ENCODE results near the gene ZC3H7B.

The ZC3H7B gene

GRCh38 chr22:41260871-41261270 is 40.5 kb upstream of the ZC3H7B start:
- CTCF ChIA-PET, result no interaction called here
- WGBS (ENCODE audit: insufficient coverage), result 97% methylated on average over 2 of the region's 7 CpGs
- Histone ChIP-seq H3K36me3 (ENCODE audit: control insufficient read depth in 4 of 4, insufficient read depth in 4 of 4, low read length in 3 of 4) (peaks cover 20 to 92% (median 78%) of the 10 kb centered on the region in 4 experiments), H3K27me3 (replicated peaks in 2 of 5; ENCODE audit: control insufficient read depth in 4 of 5, insufficient read depth in 5 of 5, low read length in 4 of 5) (no peaks in the 10 kb centered on the region), H3K4me3 (ENCODE audit: control insufficient read depth in 1 of 7, extremely low read depth in 1 of 7, insufficient read depth in 4 of 7, low read depth in 2 of 7, low read length in 6 of 7) (no peak overlapping the region), H3K27ac (ENCODE audit: insufficient read depth in 1 of 2, low read depth in 1 of 2, low read length in 2 of 2, poor library complexity in 1 of 2, severe bottlenecking in 2 of 2) (no peak overlapping the region), H3K9me3 (ENCODE audit: control extremely low read depth in 1 of 5, control insufficient read depth in 4 of 5, insufficient read depth in 2 of 5, low read depth in 1 of 5, low read length in 4 of 5) (no peaks in the 10 kb centered on the region), H3K4me1 (ENCODE audit: control extremely low read depth in 1 of 4, control insufficient read depth in 4 of 4, insufficient read depth in 4 of 4, low read length in 3 of 4) (no peaks in the 10 kb centered on the region)
- POLR2A ChIA-PET, result no interaction called here
- DNase-seq, result no peak

- peaks cover 20 to 91% (median 74%) of the 10 kb centered on the region in 4 experiments for H3K36me3 ChIP-seq (ENCODE audit: control insufficient read depth in 4 of 4, insufficient read depth in 4 of 4, low read length in 3 of 4)
- no peak for DNase-seq
- H3K27me3 ChIP-seq (replicated peaks in 2 of 5; ENCODE audit: control insufficient read depth in 4 of 5, insufficient read depth in 5 of 5, low read length in 4 of 5), result no peaks in the 10 kb centered on the region
- no peak overlapping the region for H3K27ac ChIP-seq (ENCODE audit: insufficient read depth in 1 of 2, low read depth in 1 of 2, low read length in 2 of 2, poor library complexity in 1 of 2, severe bottlenecking in 2 of 2)
- no peaks in the 10 kb centered on the region for H3K4me1 ChIP-seq (ENCODE audit: control extremely low read depth in 1 of 4, control insufficient read depth in 4 of 4, insufficient read depth in 4 of 4, low read length in 3 of 4)
- no peaks in the 10 kb centered on the region for H3K9me3 ChIP-seq (ENCODE audit: control extremely low read depth in 1 of 5, control insufficient read depth in 4 of 5, insufficient read depth in 2 of 5, low read depth in 1 of 5, low read length in 4 of 5)
- no peak overlapping the region for H3K4me3 ChIP-seq (ENCODE audit: control insufficient read depth in 1 of 7, extremely low read depth in 1 of 7, insufficient read depth in 4 of 7, low read depth in 2 of 7, low read length in 6 of 7)
- POLR2A ChIA-PET, result no interaction called here
- CTCF ChIA-PET, result no interaction called here
- whole genome bisulfite sequencing (ENCODE audit: insufficient coverage), result 100% methylated on average over 11 of the region's 12 CpGs
Measured at GRCh38 chr22:41261541-41262249, 39.6 kb upstream of the ZC3H7B start.

GRCh38 chr22:41262250-41262765 is 39.0 kb upstream of the ZC3H7B start:
- no peak overlapping the region for H3K27ac ChIP-seq (ENCODE audit: insufficient read depth in 1 of 2, low read depth in 1 of 2, low read length in 2 of 2, poor library complexity in 1 of 2, severe bottlenecking in 2 of 2)
- no peaks in the 10 kb centered on the region for H3K4me1 ChIP-seq (ENCODE audit: control extremely low read depth in 1 of 4, control insufficient read depth in 4 of 4, insufficient read depth in 4 of 4, low read length in 3 of 4)
- POLR2A ChIA-PET, result no interaction called here
- H3K27me3 ChIP-seq (replicated peaks in 2 of 5; ENCODE audit: control insufficient read depth in 4 of 5, insufficient read depth in 5 of 5, low read length in 4 of 5), result no peaks in the 10 kb centered on the region
- H3K9me3 ChIP-seq (ENCODE audit: control extremely low read depth in 1 of 5, control insufficient read depth in 4 of 5, insufficient read depth in 2 of 5, low read depth in 1 of 5, low read length in 4 of 5), result no peaks in the 10 kb centered on the region
- DNase-seq, result no peak
- H3K36me3 ChIP-seq (ENCODE audit: control insufficient read depth in 4 of 4, insufficient read depth in 4 of 4, low read length in 3 of 4), result peaks cover 20 to 89% (median 70%) of the 10 kb centered on the region in 4 experiments
- 99% methylated on average over 15 of the region's 15 CpGs for WGBS (ENCODE audit: insufficient coverage)
- CTCF ChIA-PET, result interaction anchor here (1.0 kb wide), 1 partner anchor 22 kb away, joined by 3 read pairs; no protein-coding TSS in a partner anchor
- no peak overlapping the region for H3K4me3 ChIP-seq (ENCODE audit: control insufficient read depth in 1 of 7, extremely low read depth in 1 of 7, insufficient read depth in 4 of 7, low read depth in 2 of 7, low read length in 6 of 7)

GRCh38 chr22:41263704-41264103 is 37.6 kb upstream of the ZC3H7B start:
- ChIA-PET POLR2A (interaction anchor here (0.8 kb wide), 1 partner anchor 33 kb away, joined by 10 read pairs; no protein-coding TSS in a partner anchor), CTCF (interaction anchor here (1.1 kb wide), 1 partner anchor 12 kb away, joined by 3 read pairs; no protein-coding TSS in a partner anchor)
- H3K36me3 ChIP-seq (ENCODE audit: control insufficient read depth in 4 of 4, insufficient read depth in 4 of 4, low read length in 3 of 4), result peaks cover 27 to 89% (median 68%) of the 10 kb centered on the region in 4 experiments
- DNase-seq, result no peak
- no peak overlapping the region for H3K27ac ChIP-seq (ENCODE audit: insufficient read depth in 1 of 2, low read depth in 1 of 2, low read length in 2 of 2, poor library complexity in 1 of 2, severe bottlenecking in 2 of 2)
- no peaks in the 10 kb centered on the region for H3K9me3 ChIP-seq (ENCODE audit: control extremely low read depth in 1 of 5, control insufficient read depth in 4 of 5, insufficient read depth in 2 of 5, low read depth in 1 of 5, low read length in 4 of 5)
- H3K4me1 ChIP-seq (ENCODE audit: control extremely low read depth in 1 of 4, control insufficient read depth in 4 of 4, insufficient read depth in 4 of 4, low read length in 3 of 4), result no peaks in the 10 kb centered on the region
- WGBS (ENCODE audit: insufficient coverage), result no CpG with 5 or more reads among the region's 2 CpGs
- no peak overlapping the region for H3K4me3 ChIP-seq (ENCODE audit: control insufficient read depth in 1 of 7, extremely low read depth in 1 of 7, insufficient read depth in 4 of 7, low read depth in 2 of 7, low read length in 6 of 7)
- no peaks in the 10 kb centered on the region for H3K27me3 ChIP-seq (replicated peaks in 2 of 5; ENCODE audit: control insufficient read depth in 4 of 5, insufficient read depth in 5 of 5, low read length in 4 of 5)

GRCh38 chr22:41264408-41264941 is 36.9 kb upstream of the ZC3H7B start:
- H3K27ac ChIP-seq (ENCODE audit: insufficient read depth in 1 of 2, low read depth in 1 of 2, low read length in 2 of 2, poor library complexity in 1 of 2, severe bottlenecking in 2 of 2), result no peak overlapping the region
- POLR2A ChIA-PET, result no interaction called here
- peaks cover 28 to 88% (median 68%) of the 10 kb centered on the region in 4 experiments for H3K36me3 ChIP-seq (ENCODE audit: control insufficient read depth in 4 of 4, insufficient read depth in 4 of 4, low read length in 3 of 4)
- 98% methylated on average over 14 of the region's 15 CpGs for WGBS (ENCODE audit: insufficient coverage)
- no peaks in the 10 kb centered on the region for H3K27me3 ChIP-seq (replicated peaks in 2 of 5; ENCODE audit: control insufficient read depth in 4 of 5, insufficient read depth in 5 of 5, low read length in 4 of 5)
- no peak overlapping the region for H3K4me3 ChIP-seq (ENCODE audit: control insufficient read depth in 1 of 7, extremely low read depth in 1 of 7, insufficient read depth in 4 of 7, low read depth in 2 of 7, low read length in 6 of 7)
- H3K4me1 ChIP-seq (ENCODE audit: control extremely low read depth in 1 of 4, control insufficient read depth in 4 of 4, insufficient read depth in 4 of 4, low read length in 3 of 4), result no peaks in the 10 kb centered on the region
- no peak for DNase-seq
- CTCF ChIA-PET, result interaction anchor here (0.8 to 1.1 kb wide), 2 partner anchors 11 to 51 kb away, joined by 3 read pairs; no protein-coding TSS in a partner anchor
- no peaks in the 10 kb centered on the region for H3K9me3 ChIP-seq (ENCODE audit: control extremely low read depth in 1 of 5, control insufficient read depth in 4 of 5, insufficient read depth in 2 of 5, low read depth in 1 of 5, low read length in 4 of 5)

- CTCF ChIA-PET, result no interaction called here
- no peak overlapping the region for H3K4me3 ChIP-seq (ENCODE audit: control insufficient read depth in 1 of 7, extremely low read depth in 1 of 7, insufficient read depth in 4 of 7, low read depth in 2 of 7, low read length in 6 of 7)
- no peak overlapping the region for H3K27ac ChIP-seq (ENCODE audit: insufficient read depth in 1 of 2, low read depth in 1 of 2, low read length in 2 of 2, poor library complexity in 1 of 2, severe bottlenecking in 2 of 2)
- 98% methylated on average over 16 of the region's 16 CpGs for WGBS (ENCODE audit: insufficient coverage)
- no peak for DNase-seq
- no peaks in the 10 kb centered on the region for H3K4me1 ChIP-seq (ENCODE audit: control extremely low read depth in 1 of 4, control insufficient read depth in 4 of 4, insufficient read depth in 4 of 4, low read length in 3 of 4)
- H3K9me3 ChIP-seq (ENCODE audit: control extremely low read depth in 1 of 5, control insufficient read depth in 4 of 5, insufficient read depth in 2 of 5, low read depth in 1 of 5, low read length in 4 of 5), result no peaks in the 10 kb centered on the region
- H3K27me3 ChIP-seq (replicated peaks in 2 of 5; ENCODE audit: control insufficient read depth in 4 of 5, insufficient read depth in 5 of 5, low read length in 4 of 5), result no peaks in the 10 kb centered on the region
- H3K36me3 ChIP-seq (ENCODE audit: control insufficient read depth in 4 of 4, insufficient read depth in 4 of 4, low read length in 3 of 4), result peaks cover 23 to 79% (median 61%) of the 10 kb centered on the region in 4 experiments
- POLR2A ChIA-PET, result no interaction called here
Measured at GRCh38 chr22:41267958-41268357, 33.4 kb upstream of the ZC3H7B start.

GRCh38 chr22:41271787-41272186 is 29.5 kb upstream of the ZC3H7B start:
- 98% methylated on average over 9 of the region's 9 CpGs for WGBS (ENCODE audit: insufficient coverage)
- ChIA-PET POLR2A (no interaction called here), CTCF (interaction anchor here (2.5 kb wide), 1 partner anchor 9 kb away, joined by 12 read pairs; no protein-coding TSS in a partner anchor)
- Histone ChIP-seq H3K4me3 (ENCODE audit: control insufficient read depth in 1 of 7, extremely low read depth in 1 of 7, insufficient read depth in 4 of 7, low read depth in 2 of 7, low read length in 6 of 7) (no peak overlapping the region), H3K36me3 (ENCODE audit: control insufficient read depth in 4 of 4, insufficient read depth in 4 of 4, low read length in 3 of 4) (peaks cover 28 to 76% (median 55%) of the 10 kb centered on the region in 4 experiments), H3K27ac (ENCODE audit: insufficient read depth in 1 of 2, low read depth in 1 of 2, low read length in 2 of 2, poor library complexity in 1 of 2, severe bottlenecking in 2 of 2) (no peak overlapping the region), H3K4me1 (ENCODE audit: control extremely low read depth in 1 of 4, control insufficient read depth in 4 of 4, insufficient read depth in 4 of 4, low read length in 3 of 4) (no peaks in the 10 kb centered on the region), H3K9me3 (ENCODE audit: control extremely low read depth in 1 of 5, control insufficient read depth in 4 of 5, insufficient read depth in 2 of 5, low read depth in 1 of 5, low read length in 4 of 5) (no peaks in the 10 kb centered on the region), H3K27me3 (replicated peaks in 2 of 5; ENCODE audit: control insufficient read depth in 4 of 5, insufficient read depth in 5 of 5, low read length in 4 of 5) (no peaks in the 10 kb centered on the region)
- DNase-seq, result no peak
